GM18505 (cell line): ENCODE measurements around the gene GMDS.

Experiments
- ATAC-seq: cut with Tn5 transposase; IDR thresholded peaks from one replicate; pipeline ENCODE4 v1.9.1; 2021; ENCODE audit not compliant: unreplicated experiment
- POLR2A ChIP-seq: IDR thresholded peaks from 4 replicates; pipeline ENCODE4 v1.6.1; 2011; ENCODE audit warnings: borderline replicate concordance; ENCODE audit not compliant: insufficient read depth, insufficient read length; ENCODE audit errors: extremely low read depth

Gene GMDS

DNA sequence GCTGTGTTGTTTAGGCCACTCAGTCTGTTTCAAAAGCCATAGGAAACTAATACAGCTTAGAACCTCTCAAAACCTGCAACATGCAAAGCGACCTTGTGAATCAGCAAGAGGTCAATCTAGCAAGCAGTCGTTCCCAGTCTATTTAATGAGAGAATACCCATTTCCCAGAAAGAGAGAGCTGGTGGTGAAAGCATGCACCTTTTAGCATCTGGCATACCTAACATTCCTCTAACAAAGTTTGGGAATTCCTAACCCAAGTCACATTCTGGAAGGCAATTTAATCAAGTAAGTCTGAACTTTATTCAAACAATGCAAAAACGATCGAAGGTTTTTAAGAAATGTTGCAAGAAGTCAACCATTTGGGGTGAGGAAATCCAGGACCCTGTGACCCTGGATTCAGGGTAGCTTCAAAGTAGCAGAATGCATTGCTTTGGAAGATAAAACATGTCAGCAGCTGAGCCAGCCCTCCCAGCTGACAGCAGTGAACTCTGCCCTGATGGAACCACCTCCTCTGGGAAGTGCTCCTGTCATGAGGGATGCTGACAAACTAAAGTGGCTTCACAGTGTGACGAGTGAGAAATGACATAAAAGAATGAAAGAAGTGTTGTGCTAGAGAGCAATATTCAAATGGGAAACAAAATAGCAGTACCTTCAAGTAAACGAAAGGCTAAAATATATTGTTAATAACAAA is 104.8 kb downstream of the GMDS start:
- no peak for TF ChIP-seq POLR2A

DNA sequence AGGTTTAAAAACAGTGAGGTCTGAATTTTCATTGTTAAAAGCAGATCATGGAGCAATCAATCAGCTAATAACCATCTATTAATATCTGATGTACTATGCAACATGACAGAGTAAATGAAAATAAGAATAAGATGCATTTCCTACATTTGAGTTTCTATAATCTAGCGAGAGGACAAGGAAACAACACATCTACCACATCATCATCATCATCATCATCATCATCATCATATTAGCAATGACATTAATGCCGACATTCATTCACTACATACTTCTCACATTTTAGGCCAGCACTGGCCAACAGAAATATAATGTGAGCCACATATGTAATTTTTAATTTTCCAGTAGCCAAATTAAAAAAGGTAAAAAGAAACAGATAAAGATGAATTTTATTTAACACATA is 110.0 kb downstream of the GMDS start:
- TF ChIP-seq POLR2A: no peak

More for the DNA sequence above, 104.8 kb downstream of the GMDS start:
- ATAC-seq: no peak

DNA sequence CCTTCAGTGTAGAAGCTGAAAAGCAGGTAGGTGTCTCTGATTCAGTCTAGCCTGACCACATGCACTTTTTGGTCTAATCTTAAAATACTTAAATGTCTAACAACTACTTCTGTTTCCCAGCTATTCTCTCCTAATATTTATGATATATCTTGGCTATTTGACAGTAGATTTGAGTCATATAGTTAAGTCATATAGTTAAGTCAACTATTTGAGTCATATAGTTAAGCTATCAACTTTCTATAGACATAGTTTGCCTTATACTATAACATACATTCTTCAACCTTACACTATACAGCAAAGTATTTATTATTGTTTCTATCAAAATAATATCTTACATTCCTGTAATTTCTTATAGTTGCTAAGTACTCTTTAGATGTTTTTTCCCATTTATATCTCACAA is 110.9 kb downstream of the GMDS start:
- no peak for ATAC-seq

More for the DNA sequence above, 110.0 kb downstream of the GMDS start:
- ATAC-seq: no peak

DNA sequence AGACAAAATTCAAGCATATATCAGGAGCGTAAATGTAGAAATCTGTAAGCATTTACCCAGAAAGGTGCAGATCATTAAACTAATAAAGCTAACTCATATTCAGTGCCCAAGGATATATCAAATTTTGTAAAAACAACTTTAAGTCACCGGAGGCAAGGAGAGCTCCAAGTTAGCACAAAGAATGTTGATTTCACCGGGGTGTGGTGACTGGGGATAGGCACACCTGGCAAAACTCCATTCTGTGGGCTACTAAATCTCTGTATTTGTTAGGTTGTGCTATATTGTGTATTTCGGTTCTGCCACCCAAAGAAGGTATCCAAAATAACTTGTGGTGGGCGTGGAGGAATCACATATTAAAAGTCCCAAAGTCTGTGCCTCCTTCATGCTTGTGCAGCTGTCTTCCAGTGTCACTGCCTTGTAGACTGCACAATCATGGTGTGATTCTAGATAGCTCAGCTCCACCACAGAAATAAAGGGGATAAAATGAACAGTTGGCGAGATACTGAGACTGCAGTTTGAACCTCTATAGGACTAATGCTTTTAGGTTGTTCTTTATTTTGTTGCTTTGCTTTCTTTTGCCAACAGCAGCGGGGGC is 111.6 kb downstream of the GMDS start:
- TF ChIP-seq POLR2A: no peak
- no peak for ATAC-seq

More for the DNA sequence above, 110.9 kb downstream of the GMDS start:
- TF ChIP-seq POLR2A: no peak

DNA sequence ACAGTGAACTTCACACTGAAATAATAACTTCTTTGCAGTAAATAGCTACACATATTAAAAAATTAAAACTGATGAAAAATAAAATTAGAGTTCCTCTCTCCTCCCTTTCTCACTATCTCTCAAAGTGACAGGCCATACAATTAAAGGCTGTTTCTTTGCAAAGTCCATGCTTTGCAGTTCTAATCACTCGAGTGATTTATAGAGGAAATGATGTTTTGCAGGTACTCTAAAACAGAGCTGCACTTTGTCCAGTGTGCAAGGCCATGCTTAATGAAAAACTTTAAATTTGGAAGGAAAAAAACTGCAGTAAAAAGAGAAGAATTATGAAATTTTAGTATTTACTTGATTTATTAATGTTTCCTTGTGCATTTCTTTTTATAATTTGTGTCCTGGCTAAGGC is 112.5 kb downstream of the GMDS start:
- ATAC-seq: no peak
- no peak for TF ChIP-seq POLR2A

DNA sequence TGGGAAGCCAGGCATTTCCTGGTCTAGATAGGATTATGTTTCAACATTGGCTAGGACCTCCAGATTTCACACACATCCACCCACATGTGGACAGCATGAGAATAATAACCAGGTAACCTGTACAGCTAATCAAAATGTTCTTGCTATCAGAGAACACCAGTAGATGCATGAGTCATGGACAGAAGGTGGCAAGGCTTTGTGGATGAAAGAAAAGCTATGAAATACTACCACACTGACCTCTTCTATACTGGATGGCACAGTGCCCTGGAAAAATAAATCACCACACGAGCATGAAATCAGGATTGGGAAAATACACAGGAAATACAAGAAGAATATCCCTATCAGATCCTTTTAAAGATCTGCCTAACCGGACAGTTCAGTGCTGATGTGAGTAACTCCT is 113.0 kb downstream of the GMDS start:
- no peak for ATAC-seq
- TF ChIP-seq POLR2A: no peak

DNA sequence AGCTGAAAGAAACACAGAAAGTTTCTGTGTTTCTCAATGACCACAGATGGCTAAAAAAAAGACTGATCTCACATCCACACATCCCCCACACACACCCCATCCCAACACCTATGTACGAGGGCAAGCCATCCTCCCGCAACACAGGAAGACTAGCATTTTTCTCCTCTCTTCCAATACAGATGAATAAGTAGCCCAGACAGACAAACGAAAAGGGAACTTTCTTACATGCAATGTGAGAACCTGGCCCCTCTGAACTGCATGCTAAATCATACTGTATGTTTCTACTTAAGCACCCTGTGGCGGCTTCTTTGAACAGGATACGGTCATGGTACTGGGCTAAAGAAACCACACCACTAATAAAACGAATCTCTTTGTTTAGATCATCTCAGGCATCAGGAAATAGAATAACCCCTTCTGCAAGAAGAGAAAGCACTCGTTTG is 116.2 kb downstream of the GMDS start:
- no peak for TF ChIP-seq POLR2A
- ATAC-seq: peak; percentile 56

DNA sequence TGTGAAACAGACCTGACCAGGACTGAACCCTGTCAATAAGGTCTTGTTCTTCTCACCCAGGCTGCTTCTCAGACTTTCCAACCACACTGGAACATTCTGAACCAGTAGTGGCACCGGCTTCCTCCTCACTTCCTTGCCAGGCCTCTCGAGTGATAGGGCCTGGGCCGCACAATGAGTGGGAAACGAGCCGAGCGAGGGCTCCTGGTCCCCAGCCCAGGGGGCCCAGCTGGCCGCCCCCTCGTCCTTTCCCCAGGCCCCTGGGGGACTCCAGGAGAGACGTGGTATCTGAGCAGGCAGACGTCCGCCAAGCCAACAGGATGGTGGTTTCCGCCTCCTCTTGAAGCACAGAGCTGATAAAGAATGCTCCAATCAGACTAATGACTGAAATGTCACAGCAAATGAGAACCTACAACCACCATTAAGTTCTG is 117.9 kb downstream of the GMDS start:
- ATAC-seq: no peak
- TF ChIP-seq POLR2A: no peak

DNA sequence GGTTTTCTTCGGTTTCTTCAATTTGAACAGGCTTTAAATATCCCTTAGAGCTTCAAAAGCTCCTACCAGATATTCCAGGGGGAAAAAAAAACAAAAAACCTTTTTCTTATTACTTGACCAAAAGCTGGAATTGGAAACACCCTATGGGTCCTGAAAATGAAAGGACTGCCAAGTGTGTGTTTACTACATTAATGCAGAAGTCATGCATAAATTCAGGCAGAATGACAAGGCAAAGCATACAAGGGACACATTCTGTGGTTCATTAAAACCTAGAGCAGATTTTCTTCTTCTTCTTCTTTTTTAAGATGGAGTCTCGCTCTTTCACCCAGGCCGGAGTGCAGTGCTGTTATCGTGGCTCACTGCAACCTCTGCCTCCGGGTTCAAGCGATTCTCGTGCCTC is 119.1 kb downstream of the GMDS start:
- TF ChIP-seq POLR2A: no peak
- ATAC-seq: no peak

DNA sequence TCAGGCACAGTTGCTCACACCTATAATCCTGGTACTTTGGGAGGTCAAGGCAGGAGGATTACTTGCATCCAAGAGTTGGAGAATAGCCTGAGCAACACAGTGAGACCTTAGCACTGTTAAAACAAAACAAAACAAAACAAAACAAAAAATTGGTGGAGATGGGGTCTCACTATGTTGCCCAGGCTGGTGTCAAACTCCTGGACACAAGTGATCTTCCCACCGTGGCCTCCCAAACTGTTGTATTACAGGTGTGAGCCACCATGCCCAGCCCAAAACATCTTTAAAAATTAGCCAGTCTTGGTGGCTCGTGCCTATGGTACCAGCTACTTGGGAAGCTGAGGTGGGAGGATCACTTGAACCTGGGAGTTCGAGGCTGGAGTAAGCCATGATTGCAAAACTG is 120.2 kb downstream of the GMDS start:
- ATAC-seq: no peak
- no peak for TF ChIP-seq POLR2A

DNA sequence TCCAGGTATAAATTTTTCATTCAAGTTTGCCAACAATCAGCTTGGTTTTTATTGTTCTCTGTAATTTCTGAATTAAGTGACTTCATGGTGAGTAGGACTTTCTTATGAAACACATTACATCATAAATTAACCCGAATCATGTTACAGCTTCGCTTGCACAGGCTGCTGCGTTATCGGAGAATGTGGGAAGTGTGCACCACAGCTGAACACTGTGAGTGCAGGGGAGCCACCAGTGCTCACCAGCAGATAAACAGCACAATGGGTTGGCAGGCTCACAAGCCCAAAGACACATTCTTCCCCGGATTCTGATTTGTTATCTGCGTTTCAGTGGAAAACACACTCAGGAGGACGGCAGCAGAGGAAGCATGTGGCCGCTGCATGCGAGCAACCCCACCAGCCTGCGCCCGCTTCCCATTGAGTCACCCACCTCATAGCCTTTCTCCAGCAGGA is 121.1 kb downstream of the GMDS start:
- ATAC-seq: no peak
- TF ChIP-seq POLR2A: no peak

DNA sequence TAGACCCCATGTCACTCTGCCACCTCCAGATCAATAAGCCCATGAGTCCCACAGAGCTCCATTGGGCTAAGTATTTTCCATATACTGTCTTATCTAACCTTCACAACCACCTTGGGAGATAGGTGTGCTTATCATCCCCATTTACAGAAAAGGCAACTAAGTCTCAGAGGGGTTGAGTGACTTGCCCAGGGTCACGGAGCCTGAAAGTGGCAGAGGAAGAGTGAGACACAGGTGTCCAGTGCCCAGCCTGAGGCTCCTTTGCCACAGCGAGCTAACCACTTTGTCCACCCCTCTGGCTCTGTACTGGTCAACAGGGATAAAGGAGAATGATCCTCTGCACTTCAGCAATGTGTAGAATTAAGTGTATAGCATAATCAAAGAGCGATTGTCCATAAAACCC is 124.5 kb downstream of the GMDS start:
- no peak for ATAC-seq
- no peak for TF ChIP-seq POLR2A

DNA sequence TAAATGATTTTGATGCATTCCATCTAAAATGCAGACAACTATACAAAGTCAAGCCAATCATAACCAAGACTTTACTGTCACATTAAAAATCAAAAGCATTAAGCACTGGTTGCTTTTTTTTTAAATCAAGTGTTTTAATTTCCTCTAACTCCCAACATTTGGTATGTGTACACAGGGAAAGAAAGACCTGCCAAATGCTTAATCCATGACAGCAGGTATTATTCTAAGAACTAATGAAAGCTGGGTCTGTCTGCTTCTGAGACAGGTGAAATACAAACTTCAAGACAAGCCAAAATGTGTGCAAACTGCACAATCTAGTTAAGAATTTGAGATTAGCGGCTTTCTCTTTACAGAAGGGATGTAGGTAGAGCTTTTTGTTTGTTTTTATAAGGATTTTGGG is 126.1 kb downstream of the GMDS start:
- ATAC-seq: no peak
- TF ChIP-seq POLR2A: no peak

DNA sequence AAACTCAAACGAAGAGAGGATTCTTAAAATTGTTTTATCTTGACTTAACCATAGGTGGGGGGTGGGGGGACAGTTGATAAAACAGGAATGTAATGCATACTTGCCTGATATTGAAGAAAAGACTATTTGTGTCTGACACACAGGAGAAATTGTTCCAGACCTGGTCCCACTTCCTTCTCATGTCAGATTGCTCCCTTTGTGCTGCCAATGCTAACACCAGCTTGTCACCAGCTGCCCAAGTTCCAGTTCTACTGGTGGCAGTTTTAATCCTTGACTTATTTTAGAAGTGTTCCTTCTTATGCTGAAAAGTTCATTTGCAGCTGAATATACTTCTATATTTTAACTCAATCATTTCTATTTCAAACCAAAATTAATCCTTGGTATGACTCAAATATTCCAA is 127.3 kb downstream of the GMDS start:
- no peak for TF ChIP-seq POLR2A
- ATAC-seq: no peak
